Tibial nerve (tissue), 4 donors: ENCODE data around the gene CTNNBIP1. TPM values are rescaled to one million over a fixed set of nuclear protein-coding genes. Genes with fewer than 3 reads are reported as not detected.

Experiments used
- DNase-seq, 2 donors: peaks; one replicate each; pipeline ENCODE4 v3.0.0-alpha.2; 2019; ENCODE audit warnings: low spot score in 2 of 2
- H3K27ac ChIP-seq, 4 donors: fragments of 200-600 bp; sonication (generic) in 3 of 4; one replicate each; pipeline ENCODE4 v1.5.1; 2017 to 2019; ENCODE audit warnings: mild to moderate bottlenecking in 1 of 4
- H3K27me3 ChIP-seq, 2 donors: fragments of 200-600 bp; sonication (generic) in 1 of 2; one replicate each; pipeline versions ENCODE4 v1.5.1 to v1.6.0; 2017 to 2019
- H3K36me3 ChIP-seq, 3 donors: fragments of 200-600 bp; sonication (generic); one replicate each; pipeline ENCODE4 v1.5.1; 2018 to 2019
- H3K4me1 ChIP-seq, 4 donors: fragments of 200-600 bp; sonication (generic) in 3 of 4; one replicate each; pipeline ENCODE4 v1.5.1; 2017 to 2019
- H3K4me3 ChIP-seq, 4 donors: fragments of 200-600 bp; sonication (generic) in 3 of 4; one replicate each; pipeline ENCODE4 v1.5.1; 2017 to 2019; ENCODE audit warnings: mild to moderate bottlenecking in 1 of 4, moderate library complexity in 1 of 4
- H3K9me3 ChIP-seq, 4 donors: fragments of 200-600 bp; sonication (generic) in 3 of 4; one replicate each; pipeline ENCODE4 v1.5.1; 2017 to 2019
- CTCF ChIP-seq, 5 experiments: fragments of 200-600 bp in 3 of 5; fragments of 450-650 bp in 2 of 5; sonication (generic) in 3 of 5; IDR thresholded peaks; one replicate each; pipeline ENCODE4 v1.5.1; 2016 to 2019; ENCODE audit warnings: antibody characterized with exemption in 5 of 5, mild to moderate bottlenecking in 3 of 5, moderate library complexity in 2 of 5
- EP300 ChIP-seq, 2 donors: sonication (generic); formaldehyde crosslinking; IDR thresholded peaks; one replicate each; pipeline ENCODE4 v1.6.1; 2017; ENCODE audit warnings: antibody characterized with exemption in 2 of 2, mild to moderate bottlenecking in 1 of 2
- POLR2A ChIP-seq, 2 donors: fragments of 450-650 bp; IDR thresholded peaks; one replicate each; pipeline ENCODE4 v1.6.1; 2017; ENCODE audit warnings: antibody characterized with exemption in 2 of 2, mild to moderate bottlenecking in 2 of 2, moderate library complexity in 2 of 2
- WGBS, 2 donors: methylation state at CpG; one replicate each; pipeline ENCODE4 v1.1.5; 2018; 5-methylcytosine and 5-hydroxymethylcytosine counted together
- total RNA-seq, 4 donors: library from RNA; depleted of rRNA; stranded (reverse); fragments of >200 nt; gene quantifications; one replicate each; pipeline ENCODE4 v1.1.0, GENCODE V29; 2016

CTNNBIP1 gene
- total RNA-seq, 4 donors from 2014 or later = 17.0 to 24.9 (median 20.3) TPM

- Histone ChIP-seq H3K27ac (no peak overlapping the region), H3K9me3 (no peaks in the 10 kb centered on the region), H3K4me3 (no peak overlapping the region), H3K4me1 (peaks cover 0 to 31% (median 6%) of the 10 kb centered on the region in 4 donors), H3K27me3 (no peaks in the 10 kb centered on the region), H3K36me3 (peaks cover 0 to 9% (median 0%) of the 10 kb centered on the region in 3 donors)
- no peak for TF ChIP-seq POLR2A (IDR thresholded peaks at IDR 0.05)
- no peak for TF ChIP-seq EP300 (IDR thresholded peaks at IDR 0.05)
- TF ChIP-seq CTCF (IDR thresholded peaks at IDR 0.05) = no peak
- 56 to 67% methylated on average over 4 to 5 of the region's 5 CpGs for WGBS, 2 donors
- no peak for DNase-seq
Observed at GRCh38 chr1:9891207-9891606, 18.9 kb downstream of the CTNNBIP1 start.

DNA sequence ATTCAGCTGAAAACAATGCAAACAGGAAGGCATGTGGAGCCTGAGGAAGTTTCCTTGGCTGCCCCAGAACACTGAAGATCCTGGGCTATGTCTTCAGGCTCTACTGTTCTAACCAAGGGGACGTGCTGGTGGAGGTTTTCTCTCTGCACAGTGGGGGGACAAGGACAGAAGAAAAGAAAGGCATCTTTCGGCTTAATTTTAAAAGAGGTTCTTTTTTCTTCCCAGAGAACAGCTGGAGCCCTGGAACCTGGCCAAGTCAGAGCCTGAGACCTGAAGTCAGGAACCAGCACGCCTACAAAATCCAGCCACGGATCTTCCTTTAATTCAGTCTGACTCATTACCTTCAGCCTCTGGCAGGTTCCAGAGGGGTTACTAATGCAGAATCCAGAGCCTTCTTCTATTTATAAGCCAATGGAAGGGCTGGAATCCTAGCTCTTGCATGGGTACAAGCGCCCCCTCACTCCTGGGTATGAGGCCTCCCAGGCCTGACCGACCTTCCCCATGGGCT, 19.8 kb downstream of the CTNNBIP1 start:
- Histone ChIP-seq H3K4me1 (peaks cover 0 to 31% (median 6%) of the 10 kb centered on the region in 4 donors), H3K4me3 (no peak overlapping the region), H3K36me3 (peaks cover 0 to 9% (median 0%) of the 10 kb centered on the region in 3 donors), H3K9me3 (no peaks in the 10 kb centered on the region), H3K27ac (no peak overlapping the region), H3K27me3 (no peaks in the 10 kb centered on the region)
- WGBS, 2 donors = 37 to 45% methylated on average over 6 of the region's 6 CpGs
- DNase-seq = no peak
- TF ChIP-seq EP300 (IDR thresholded peaks at IDR 0.05) = no peak
- no peak for TF ChIP-seq CTCF (IDR thresholded peaks at IDR 0.05)
- TF ChIP-seq POLR2A (IDR thresholded peaks at IDR 0.05) = no peak

DNA sequence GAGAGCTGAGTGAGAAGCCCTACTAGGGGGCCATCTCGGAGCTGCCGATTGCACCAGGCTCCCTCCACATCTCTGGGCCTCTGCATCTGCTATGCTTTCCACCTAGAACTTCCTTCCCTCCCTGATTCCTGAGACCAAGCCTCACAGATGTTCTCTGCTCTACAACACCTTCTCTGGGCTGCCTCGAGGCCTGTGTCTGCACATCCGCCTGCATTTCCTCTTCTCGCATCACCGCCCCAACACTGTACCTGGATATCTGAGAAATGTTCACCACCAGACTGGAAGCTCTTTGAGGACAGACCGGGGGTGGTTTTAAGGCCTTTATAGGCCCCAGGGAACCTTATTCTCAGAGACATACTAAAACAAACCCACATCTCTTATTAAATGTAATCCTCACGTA, 20.7 kb downstream of the CTNNBIP1 start:
- no peak for TF ChIP-seq EP300 (IDR thresholded peaks at IDR 0.05)
- no peak for TF ChIP-seq POLR2A (IDR thresholded peaks at IDR 0.05)
- no peak for TF ChIP-seq CTCF (IDR thresholded peaks at IDR 0.05)
- 91 to 92% methylated on average over 8 of the region's 8 CpGs for WGBS, 2 donors
- no peaks in the 10 kb centered on the region for H3K9me3 ChIP-seq
- peaks cover 0 to 31% (median 6%) of the 10 kb centered on the region in 4 donors for H3K4me1 ChIP-seq
- no peak overlapping the region for H3K27ac ChIP-seq
- H3K27me3 ChIP-seq = no peaks in the 10 kb centered on the region
- no peak overlapping the region for H3K4me3 ChIP-seq
- H3K36me3 ChIP-seq = peaks cover 0 to 15% (median 0%) of the 10 kb centered on the region in 3 donors
- no peak for DNase-seq

GRCh38 chr1:9888886-9889285, 21.2 kb downstream of the CTNNBIP1 start:
- Histone ChIP-seq H3K27ac (no peak overlapping the region), H3K27me3 (no peaks in the 10 kb centered on the region), H3K36me3 (peaks cover 0 to 15% (median 0%) of the 10 kb centered on the region in 3 donors), H3K4me3 (no peak overlapping the region), H3K9me3 (no peaks in the 10 kb centered on the region), H3K4me1 (peaks cover 0 to 35% (median 6%) of the 10 kb centered on the region in 4 donors)
- WGBS, 2 donors = 65 to 74% methylated on average over 7 to 9 of the region's 9 CpGs
- DNase-seq = no peak
- TF ChIP-seq CTCF (IDR thresholded peaks at IDR 0.05) (no peak), EP300 (IDR thresholded peaks at IDR 0.05) (no peak)

GRCh38 chr1:9887070-9887469, 23.0 kb downstream of the CTNNBIP1 start:
- Histone ChIP-seq H3K4me1 (peaks cover 0 to 27% (median 6%) of the 10 kb centered on the region in 4 donors), H3K36me3 (peaks cover 0 to 29% (median 0%) of the 10 kb centered on the region in 3 donors), H3K27ac (no peak overlapping the region), H3K27me3 (no peaks in the 10 kb centered on the region), H3K4me3 (no peak overlapping the region), H3K9me3 (no peaks in the 10 kb centered on the region)
- TF ChIP-seq CTCF (IDR thresholded peaks at IDR 0.05) = no peak
- no peak for TF ChIP-seq EP300 (IDR thresholded peaks at IDR 0.05)
- TF ChIP-seq POLR2A (IDR thresholded peaks at IDR 0.05) = no peak
- 86 to 97% methylated on average over 4 of the region's 4 CpGs for WGBS, 2 donors
- DNase-seq = no peak
